Measurements from ENCODE around the gene CRB2.
A peak's percentile ranks its signal among the peaks of the same experiment; 100 is the strongest.

Gene CRB2

GRCh38 chr9:123342247-123342646 lies 13.8 kb upstream of the CRB2 start:
- Histone ChIP-seq H3K14ac (ENCODE audit: low read length) (no peak overlapping the region), H3K27me3 (ENCODE audit: control insufficient read depth in 3 of 3, insufficient read depth in 3 of 3, low read depth in 1 of 3, low read length in 3 of 3) (peaks cover 0 to 5% (median 0%) of the 10 kb centered on the region in 3 experiments), H3K18ac (ENCODE audit: low read length) (no peak overlapping the region), H2BK12ac (ENCODE audit: low read length) (no peak overlapping the region), H3K9me3 (replicated peaks in 1 of 2; ENCODE audit: control insufficient read depth in 2 of 2, insufficient read depth in 1 of 2, low read depth in 1 of 2, low read length in 2 of 2) (peaks cover 0 to 6% of the 10 kb centered on the region in 2 donors), H3K23ac (ENCODE audit: low read depth, low read length, poor library complexity) (no peak overlapping the region), H3K36me3 (replicated peaks in 1 of 2; ENCODE audit: control insufficient read depth in 2 of 2, insufficient read depth in 2 of 2, low read length in 2 of 2) (peaks cover 0 to 3% of the 10 kb centered on the region in 2 donors), H3K4me3 (ENCODE audit: low read length in 2 of 2) (no peak overlapping the region), H2BK5ac (ENCODE audit: low read length) (no peak overlapping the region), H2AK5ac (ENCODE audit: low read depth, low read length) (no peak overlapping the region), H2AFZ (ENCODE audit: low read length) (no peak overlapping the region), H3K4me1 (ENCODE audit: control insufficient read depth in 2 of 2, insufficient read depth in 1 of 2, low read depth in 1 of 2, low read length in 2 of 2) (peaks cover 5 to 24% of the 10 kb centered on the region in 2 donors), H3K27ac (replicated peaks; ENCODE audit: low read length) (no peak overlapping the region), H3K4ac (ENCODE audit: low read length) (no peak overlapping the region), H2BK15ac (ENCODE audit: low read length) (no peak overlapping the region), H4K91ac (ENCODE audit: low read depth, low read length, poor library complexity) (no peak overlapping the region), H2BK120ac (ENCODE audit: low read depth, low read length) (no peak overlapping the region), H3K79me1 (ENCODE audit: low read depth, low read length) (no peaks in the 10 kb centered on the region), H3K9ac (ENCODE audit: low read depth, low read length, poor library complexity) (peak overlapping the region; percentile 12), H3K4me2 (ENCODE audit: insufficient read depth, low read length, poor library complexity, severe bottlenecking) (no peak overlapping the region), H4K8ac (ENCODE audit: low read depth, low read length) (no peak overlapping the region)
- DNase-seq (ENCODE audit: low spot score): no peak
- no CpG with 5 or more reads among the region's 5 CpGs for WGBS, 2 donors (ENCODE audit: extremely low coverage in 2 of 2, insufficient read length in 2 of 2, insufficient replicate concordance in 1 of 2)

- peak overlapping the region; percentile 79 for H2AFZ ChIP-seq (ENCODE audit: low read length)
- H3K79me1 ChIP-seq (ENCODE audit: low read depth, low read length): peaks cover 4% of the 10 kb centered on the region
- peaks cover 0 to 4% of the 10 kb centered on the region in 2 donors for H3K36me3 ChIP-seq (replicated peaks in 1 of 2; ENCODE audit: control insufficient read depth in 2 of 2, insufficient read depth in 2 of 2, low read length in 2 of 2)
- peak overlapping the region; percentile 80 for H3K9ac ChIP-seq (ENCODE audit: low read depth, low read length, poor library complexity)
- H3K18ac ChIP-seq (ENCODE audit: low read length): peak overlapping the region; percentile 70
- H4K91ac ChIP-seq (ENCODE audit: low read depth, low read length, poor library complexity): no peak overlapping the region
- no peak overlapping the region for H2BK12ac ChIP-seq (ENCODE audit: low read length)
- H2AK5ac ChIP-seq (ENCODE audit: low read depth, low read length): peak overlapping the region; percentile 86
- no peak overlapping the region for H4K8ac ChIP-seq (ENCODE audit: low read depth, low read length)
- no peak overlapping the region for H2BK120ac ChIP-seq (ENCODE audit: low read depth, low read length)
- no peak overlapping the region for H3K4me2 ChIP-seq (ENCODE audit: insufficient read depth, low read length, poor library complexity, severe bottlenecking)
- peak overlapping the region; percentile 67 for H3K23ac ChIP-seq (ENCODE audit: low read depth, low read length, poor library complexity)
- no peak overlapping the region for H3K27ac ChIP-seq (replicated peaks; ENCODE audit: low read length)
- H3K4me1 ChIP-seq (ENCODE audit: control insufficient read depth in 2 of 2, insufficient read depth in 1 of 2, low read depth in 1 of 2, low read length in 2 of 2): peaks cover 5 to 24% of the 10 kb centered on the region in 2 donors
- H3K9me3 ChIP-seq (replicated peaks in 1 of 2; ENCODE audit: control insufficient read depth in 2 of 2, insufficient read depth in 1 of 2, low read depth in 1 of 2, low read length in 2 of 2): peaks cover 0 to 10% of the 10 kb centered on the region in 2 donors
- no peak overlapping the region for H3K14ac ChIP-seq (ENCODE audit: low read length)
- DNase-seq (ENCODE audit: low spot score): no peak
- peak overlapping the region; percentile 24 for H2BK15ac ChIP-seq (ENCODE audit: low read length)
- no peak overlapping the region for H3K4ac ChIP-seq (ENCODE audit: low read length)
- H2BK5ac ChIP-seq (ENCODE audit: low read length): peak overlapping the region; percentile 61
- H3K4me3 ChIP-seq (ENCODE audit: low read length in 2 of 2): no peak overlapping the region
- WGBS, 2 donors (ENCODE audit: extremely low coverage in 2 of 2, insufficient read length in 2 of 2, insufficient replicate concordance in 1 of 2): no CpG with 5 or more reads among the region's 13 CpGs
- peaks cover 0 to 7% (median 0%) of the 10 kb centered on the region in 3 experiments for H3K27me3 ChIP-seq (ENCODE audit: control insufficient read depth in 3 of 3, insufficient read depth in 3 of 3, low read depth in 1 of 3, low read length in 3 of 3)
These were observed 12.4 kb upstream of the CRB2 start for GRCh38 chr9:123343443-123344191.

DNA sequence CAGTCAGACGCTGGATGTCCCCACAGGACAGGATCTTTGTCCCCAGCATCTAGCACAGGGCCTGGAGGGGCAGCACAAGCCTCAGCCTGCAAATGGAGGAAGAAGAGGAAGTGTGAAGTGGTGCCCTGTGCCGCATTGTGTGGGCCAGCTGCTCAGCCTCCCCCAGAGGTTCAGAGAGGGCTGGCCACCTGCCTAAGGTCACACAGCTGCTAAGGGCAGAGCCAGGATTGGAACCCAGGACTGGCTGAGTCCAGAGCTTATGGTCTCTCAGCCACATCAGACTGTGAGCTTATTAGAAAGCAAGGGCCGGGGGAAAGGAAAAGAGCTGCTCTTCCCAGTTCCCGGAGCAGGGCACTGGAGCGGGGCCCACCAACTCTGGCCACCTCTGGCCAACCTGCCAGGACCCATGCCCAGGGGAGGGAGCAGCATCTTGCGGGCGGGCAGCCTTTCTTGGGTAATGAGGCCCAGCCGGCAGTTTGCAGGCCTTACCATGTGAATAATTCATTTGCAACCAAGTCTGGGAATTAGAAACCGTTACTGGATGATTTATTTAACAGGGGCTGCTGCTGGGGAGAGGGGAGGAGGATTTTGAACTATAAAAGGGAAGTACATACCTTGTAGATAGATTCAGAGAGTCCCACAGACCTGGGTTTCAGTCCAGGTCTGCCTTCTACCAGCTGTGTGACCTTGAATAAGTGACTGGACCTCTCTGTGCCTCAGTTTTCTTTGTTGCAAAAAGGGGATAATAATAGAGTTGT lies 11.6 kb upstream of the CRB2 start:
- H4K91ac ChIP-seq (ENCODE audit: low read depth, low read length, poor library complexity): no peak overlapping the region
- no peak overlapping the region for H3K27ac ChIP-seq (replicated peaks; ENCODE audit: low read length)
- peaks cover 5 to 24% of the 10 kb centered on the region in 2 donors for H3K4me1 ChIP-seq (ENCODE audit: control insufficient read depth in 2 of 2, insufficient read depth in 1 of 2, low read depth in 1 of 2, low read length in 2 of 2)
- peaks cover 0 to 7% (median 0%) of the 10 kb centered on the region in 3 experiments for H3K27me3 ChIP-seq (ENCODE audit: control insufficient read depth in 3 of 3, insufficient read depth in 3 of 3, low read depth in 1 of 3, low read length in 3 of 3)
- no peak overlapping the region for H3K4me3 ChIP-seq (ENCODE audit: low read length in 2 of 2)
- H2BK120ac ChIP-seq (ENCODE audit: low read depth, low read length): no peak overlapping the region
- H4K8ac ChIP-seq (ENCODE audit: low read depth, low read length): no peak overlapping the region
- H2BK12ac ChIP-seq (ENCODE audit: low read length): no peak overlapping the region
- H3K9me3 ChIP-seq (replicated peaks in 1 of 2; ENCODE audit: control insufficient read depth in 2 of 2, insufficient read depth in 1 of 2, low read depth in 1 of 2, low read length in 2 of 2): peaks cover 0 to 10% of the 10 kb centered on the region in 2 donors
- H3K36me3 ChIP-seq (replicated peaks in 1 of 2; ENCODE audit: control insufficient read depth in 2 of 2, insufficient read depth in 2 of 2, low read length in 2 of 2): peaks cover 0 to 4% of the 10 kb centered on the region in 2 donors
- no peak overlapping the region for H2AFZ ChIP-seq (ENCODE audit: low read length)
- peak overlapping the region; percentile 80 for H3K9ac ChIP-seq (ENCODE audit: low read depth, low read length, poor library complexity)
- DNase-seq (ENCODE audit: low spot score): no peak
- no peak overlapping the region for H3K14ac ChIP-seq (ENCODE audit: low read length)
- H3K4ac ChIP-seq (ENCODE audit: low read length): no peak overlapping the region
- H3K4me2 ChIP-seq (ENCODE audit: insufficient read depth, low read length, poor library complexity, severe bottlenecking): no peak overlapping the region
- H2AK5ac ChIP-seq (ENCODE audit: low read depth, low read length): peak overlapping the region; percentile 86
- no peak overlapping the region for H3K23ac ChIP-seq (ENCODE audit: low read depth, low read length, poor library complexity)
- peak overlapping the region; percentile 24 for H2BK15ac ChIP-seq (ENCODE audit: low read length)
- H3K79me1 ChIP-seq (ENCODE audit: low read depth, low read length): peaks cover 4% of the 10 kb centered on the region
- H2BK5ac ChIP-seq (ENCODE audit: low read length): no peak overlapping the region
- H3K18ac ChIP-seq (ENCODE audit: low read length): peak overlapping the region; percentile 70
- WGBS, 2 donors (ENCODE audit: extremely low coverage in 2 of 2, insufficient read length in 2 of 2, insufficient replicate concordance in 1 of 2): no CpG with 5 or more reads among the region's 9 CpGs

- H3K4me2 ChIP-seq (ENCODE audit: insufficient read depth, low read length, poor library complexity, severe bottlenecking): no peak overlapping the region
- no peak for DNase-seq (ENCODE audit: low spot score)
- peaks cover 6 to 16% of the 10 kb centered on the region in 2 donors for H3K4me1 ChIP-seq (ENCODE audit: control insufficient read depth in 2 of 2, insufficient read depth in 1 of 2, low read depth in 1 of 2, low read length in 2 of 2)
- peak overlapping the region; percentile 54 for H2AFZ ChIP-seq (ENCODE audit: low read length)
- WGBS, 2 donors (ENCODE audit: extremely low coverage in 2 of 2, insufficient read length in 2 of 2, insufficient replicate concordance in 1 of 2): no CpG with 5 or more reads among the region's 6 CpGs
- no peak overlapping the region for H2BK5ac ChIP-seq (ENCODE audit: low read length)
- no peak overlapping the region for H3K14ac ChIP-seq (ENCODE audit: low read length)
- H3K23ac ChIP-seq (ENCODE audit: low read depth, low read length, poor library complexity): no peak overlapping the region
- peak overlapping the region; percentile 7 for H4K8ac ChIP-seq (ENCODE audit: low read depth, low read length)
- peaks cover 0 to 7% (median 0%) of the 10 kb centered on the region in 3 experiments for H3K27me3 ChIP-seq (ENCODE audit: control insufficient read depth in 3 of 3, insufficient read depth in 3 of 3, low read depth in 1 of 3, low read length in 3 of 3)
- H2BK120ac ChIP-seq (ENCODE audit: low read depth, low read length): no peak overlapping the region
- no peak overlapping the region for H3K18ac ChIP-seq (ENCODE audit: low read length)
- no peak overlapping the region for H4K91ac ChIP-seq (ENCODE audit: low read depth, low read length, poor library complexity)
- H2BK12ac ChIP-seq (ENCODE audit: low read length): no peak overlapping the region
- no peak overlapping the region for H2BK15ac ChIP-seq (ENCODE audit: low read length)
- no peak overlapping the region for H3K27ac ChIP-seq (replicated peaks; ENCODE audit: low read length)
- no peak overlapping the region for H3K4ac ChIP-seq (ENCODE audit: low read length)
- peaks cover 0 to 4% of the 10 kb centered on the region in 2 donors for H3K36me3 ChIP-seq (replicated peaks in 1 of 2; ENCODE audit: control insufficient read depth in 2 of 2, insufficient read depth in 2 of 2, low read length in 2 of 2)
- peaks cover 0 to 10% of the 10 kb centered on the region in 2 donors for H3K9me3 ChIP-seq (replicated peaks in 1 of 2; ENCODE audit: control insufficient read depth in 2 of 2, insufficient read depth in 1 of 2, low read depth in 1 of 2, low read length in 2 of 2)
- no peak overlapping the region for H3K4me3 ChIP-seq (ENCODE audit: low read length in 2 of 2)
- H3K9ac ChIP-seq (ENCODE audit: low read depth, low read length, poor library complexity): no peak overlapping the region
- H2AK5ac ChIP-seq (ENCODE audit: low read depth, low read length): no peak overlapping the region
- H3K79me1 ChIP-seq (ENCODE audit: low read depth, low read length): peaks cover 4% of the 10 kb centered on the region
These were observed 10.4 kb upstream of the CRB2 start for GRCh38 chr9:123345567-123345955.

Data from neuronal stem cell (in vitro differentiated cells).